ENCODE results near the gene TMPRSS12. TPM values are rescaled to one million over a fixed set of nuclear protein-coding genes. Genes with fewer than 3 reads are reported as not detected.
A peak's percentile ranks its signal among the peaks of the same experiment; 100 is the strongest.

The TMPRSS12 gene
- total RNA-seq = not detected
- total RNA-seq (2013) = not detected

DNA sequence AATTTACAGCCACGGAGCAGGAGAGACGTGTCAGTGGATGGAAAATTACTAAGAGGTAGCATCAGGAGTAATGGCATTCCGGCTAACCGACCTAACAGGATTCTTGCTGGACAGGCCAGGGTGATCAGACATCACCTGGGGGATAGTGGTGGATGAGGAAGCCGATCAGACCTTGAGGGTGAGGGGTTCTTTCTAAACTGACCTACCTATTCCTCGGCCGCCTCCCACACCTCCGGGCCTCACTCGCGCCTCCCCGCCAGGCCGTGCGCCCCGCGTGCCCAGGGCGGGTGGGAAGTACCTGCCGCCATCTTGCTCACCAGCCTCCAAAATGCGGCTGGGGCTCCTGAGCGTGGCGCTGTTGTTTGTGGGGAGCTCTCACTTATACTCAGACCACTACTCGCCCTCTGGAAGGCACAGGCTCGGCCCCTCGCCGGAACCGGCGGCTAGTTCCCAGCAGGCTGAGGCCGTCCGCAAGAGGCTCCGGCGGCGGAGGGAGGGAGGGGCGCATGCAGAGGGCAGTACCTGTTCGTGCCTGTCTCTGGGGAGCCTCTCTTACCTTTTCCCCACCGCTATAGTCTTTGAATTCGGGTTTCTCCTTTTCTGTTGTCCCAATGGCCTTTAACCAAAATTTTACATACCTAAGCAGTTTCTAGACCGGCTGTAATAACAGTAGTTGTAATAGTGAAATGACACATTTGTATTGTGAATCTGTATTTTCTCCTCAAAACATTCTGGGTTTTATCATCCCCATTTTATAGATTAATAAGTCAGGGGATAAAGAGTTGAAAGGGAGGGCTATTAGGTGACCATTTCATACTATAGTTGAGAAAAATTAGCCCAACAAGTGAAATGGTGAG lies at the start of gene TMPRSS12:
Gene TMPRSS12 (plus strand): TSS at position 290 of the 857 bp plus-strand sequence. CDS start 39 bp downstream, at position 329.
- ATAC-seq = peak in 2 of 3 donors; percentile 32 to 61
- Mint-ChIP-seq H3K4me1 (no peaks in the 10 kb centered on the region), H3K27me3 (ENCODE audit: low read depth in 2 of 2) (peaks cover 13 to 20% of the 10 kb centered on the region in 2 donors), H3K9me3 (no peaks in the 10 kb centered on the region), H3K4me3 (no peak within 1 kb of the TSS), H3K27ac (no peak within 1 kb of the TSS), H3K36me3 (no peaks in the 10 kb centered on the region)
- Histone ChIP-seq H3K4me3 (ENCODE audit: low read length) (no peak within 1 kb of the TSS), H3K9me3 (ENCODE audit: control insufficient read depth, insufficient read depth, low read length) (no peaks in the 10 kb centered on the region), H3K27me3 (ENCODE audit: control insufficient read depth, insufficient read depth, low read length) (no peaks in the 10 kb centered on the region), H3K36me3 (ENCODE audit: control insufficient read depth, insufficient read depth, low read length) (no peaks in the 10 kb centered on the region), H3K4me1 (ENCODE audit: control insufficient read depth, insufficient read depth, low read length) (no peaks in the 10 kb centered on the region), H3K27ac (ENCODE audit: low read length) (no peak within 1 kb of the TSS)
- 71% methylated on average over 35 of the region's 36 CpGs for WGBS (ENCODE audit: insufficient coverage)
- TF ChIP-seq CTCF (IDR thresholded peaks at IDR 0.05) = no peak
- no peak for DNase-seq
- intact Hi-C loops (cut with micrococcal nuclease) = no loop called here

- Histone ChIP-seq H3K27ac (ENCODE audit: low read length) (no peak overlapping the region), H3K36me3 (ENCODE audit: control insufficient read depth, insufficient read depth, low read length) (peaks cover 40% of the 10 kb centered on the region), H3K9me3 (ENCODE audit: control insufficient read depth, insufficient read depth, low read length) (peaks cover 4% of the 10 kb centered on the region), H3K27me3 (ENCODE audit: control insufficient read depth, insufficient read depth, low read length) (no peaks in the 10 kb centered on the region), H3K4me1 (ENCODE audit: control insufficient read depth, insufficient read depth, low read length) (no peaks in the 10 kb centered on the region), H3K4me3 (ENCODE audit: low read length) (no peak overlapping the region)
- Mint-ChIP-seq H3K4me1 (peaks cover 5 to 6% of the 10 kb centered on the region in 2 donors), H3K27me3 (ENCODE audit: low read depth in 2 of 2) (no peaks in the 10 kb centered on the region), H3K36me3 (peaks cover 19% of the 10 kb centered on the region), H3K27ac (no peak overlapping the region), H3K9me3 (no peaks in the 10 kb centered on the region), H3K4me3 (no peak overlapping the region)
- intact Hi-C loops (cut with micrococcal nuclease) = no loop called here
- no peak for ATAC-seq
- no peak for DNase-seq
- no peak for TF ChIP-seq CTCF (IDR thresholded peaks at IDR 0.05)
- whole genome bisulfite sequencing (ENCODE audit: insufficient coverage) = 100% methylated on average over 2 of the region's 2 CpGs
Observed at GRCh38 chr12:50799908-50800307, 42.8 kb upstream of the TMPRSS12 start.

DNA sequence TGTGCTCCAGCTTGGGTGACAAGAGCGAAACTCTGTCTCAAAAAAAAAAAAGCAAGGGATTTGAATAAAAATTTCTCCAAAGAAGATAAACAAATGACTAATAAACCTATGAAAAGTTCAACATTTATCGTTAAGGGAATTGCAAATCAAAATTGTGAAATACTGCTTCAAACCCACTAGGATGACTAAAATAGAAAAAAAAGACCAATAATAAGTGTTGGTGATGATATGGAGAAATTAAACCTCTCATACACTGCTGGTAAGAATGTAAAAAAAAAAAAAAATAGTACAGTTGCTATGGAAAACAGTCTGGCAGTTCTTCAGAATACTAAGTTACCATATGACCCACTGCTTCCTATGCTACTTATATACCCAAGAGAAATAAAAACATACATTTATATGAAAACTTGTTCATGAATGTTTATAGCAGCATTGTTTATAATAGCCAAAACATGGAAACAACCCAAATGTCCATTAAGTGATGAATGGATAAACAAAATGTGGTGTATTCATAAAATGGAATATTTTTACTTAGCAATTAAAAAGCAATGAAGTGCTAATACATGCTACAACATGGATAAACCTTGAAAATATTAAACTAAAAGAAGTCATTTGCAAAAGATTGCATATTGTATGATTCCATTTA lies 39.4 kb upstream of the TMPRSS12 start:
- Histone ChIP-seq H3K9me3 (ENCODE audit: control insufficient read depth, insufficient read depth, low read length) (peaks cover 4% of the 10 kb centered on the region), H3K36me3 (ENCODE audit: control insufficient read depth, insufficient read depth, low read length) (peaks cover 23% of the 10 kb centered on the region), H3K4me1 (ENCODE audit: control insufficient read depth, insufficient read depth, low read length) (no peaks in the 10 kb centered on the region), H3K27me3 (ENCODE audit: control insufficient read depth, insufficient read depth, low read length) (no peaks in the 10 kb centered on the region), H3K4me3 (ENCODE audit: low read length) (no peak overlapping the region), H3K27ac (ENCODE audit: low read length) (no peak overlapping the region)
- TF ChIP-seq CTCF (IDR thresholded peaks at IDR 0.05) = no peak
- Mint-ChIP-seq H3K4me3 (no peak overlapping the region), H3K4me1 (peaks cover 0 to 6% of the 10 kb centered on the region in 2 donors), H3K36me3 (peaks cover 18% of the 10 kb centered on the region), H3K27me3 (ENCODE audit: low read depth in 2 of 2) (no peaks in the 10 kb centered on the region), H3K9me3 (no peaks in the 10 kb centered on the region), H3K27ac (peak overlapping the region; percentile 2 to 4)
- intact Hi-C loops (cut with micrococcal nuclease) = no loop called here
- ATAC-seq = no peak
- no peak for DNase-seq
- WGBS (ENCODE audit: insufficient coverage) = 88% methylated on average over 1 of the region's 2 CpGs
